IPS-11a (cell line): ENCODE results near the gene COL15A1.

Source experiments
- H3K4me3 ChIP-seq: one replicate; pipeline ENCODE4 v1.5.1; 2013; ENCODE audit warnings: low read depth, low read length, control low read depth

COL15A1 gene

GRCh38 chr9:98915599-98915998, 28.1 kb upstream of the COL15A1 start:
- H3K4me3 ChIP-seq = no peak overlapping the region

- no peak overlapping the region for H3K4me3 ChIP-seq
These were observed 27.0 kb upstream of the COL15A1 start for GRCh38 chr9:98916660-98917059.

DNA sequence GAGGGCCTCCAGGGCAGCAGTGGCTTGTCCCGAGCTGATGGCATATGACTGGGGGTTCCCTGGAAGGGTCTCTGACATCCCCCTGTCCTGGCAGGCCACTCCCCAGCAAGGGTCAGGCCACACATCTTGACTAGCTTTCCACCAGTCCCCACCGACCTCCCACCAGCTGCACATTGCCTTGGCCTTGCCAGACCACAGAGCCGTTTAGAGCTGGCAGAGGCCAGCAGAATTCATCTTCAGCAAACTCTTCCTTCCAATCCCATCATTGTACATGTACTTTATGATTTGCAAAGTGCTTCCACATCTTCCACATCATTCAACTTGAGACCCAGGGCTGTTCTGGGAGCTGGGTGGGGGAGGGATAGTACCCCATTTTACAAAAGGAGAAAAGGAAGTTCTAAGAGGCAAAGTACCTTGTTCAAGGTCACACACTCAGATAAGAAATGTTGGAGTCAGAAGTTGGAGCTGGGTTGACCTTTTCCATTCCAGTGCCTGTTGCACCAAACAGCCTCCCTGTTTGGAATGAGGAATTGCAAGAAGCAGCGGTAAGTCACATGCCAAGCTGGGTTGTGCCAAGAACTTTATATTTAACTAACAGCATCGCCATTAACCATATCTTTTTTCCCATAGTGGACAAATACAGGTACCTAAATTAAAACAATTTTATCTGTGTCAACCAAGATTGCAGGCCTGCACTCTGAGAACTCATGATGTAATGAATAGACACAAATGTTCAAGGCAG, 25.8 kb upstream of the COL15A1 start:
- H3K4me3 ChIP-seq = no peak overlapping the region

GRCh38 chr9:98921732-98922131, 22.0 kb upstream of the COL15A1 start:
- H3K4me3 ChIP-seq = no peak overlapping the region

GRCh38 chr9:98922721-98923435, 20.8 kb upstream of the COL15A1 start:
- H3K4me3 ChIP-seq = no peak overlapping the region

GRCh38 chr9:98923451-98924123, 20.1 kb upstream of the COL15A1 start:
- H3K4me3 ChIP-seq = no peak overlapping the region

- H3K4me3 ChIP-seq = no peak overlapping the region
These were observed 18.5 kb upstream of the COL15A1 start for GRCh38 chr9:98924946-98925820.

DNA sequence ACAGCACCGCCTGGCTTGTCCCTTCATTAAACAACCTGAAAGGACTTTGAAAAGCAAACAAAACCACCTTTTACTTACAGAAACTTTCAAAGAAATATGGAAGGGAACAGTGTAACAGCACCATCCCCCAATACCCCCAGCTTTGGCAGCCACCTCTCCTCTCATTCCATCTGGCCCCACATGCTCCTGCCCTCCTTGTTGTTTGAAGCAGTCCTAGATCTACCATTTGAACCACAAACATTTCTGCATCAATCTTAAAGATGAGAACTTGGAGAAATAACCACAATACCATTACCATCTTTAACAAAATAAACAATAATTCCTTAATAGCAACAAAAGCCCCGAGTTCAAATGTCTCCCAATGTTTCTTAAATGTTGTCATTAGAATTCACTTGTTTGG, 17.8 kb upstream of the COL15A1 start:
- no peak overlapping the region for H3K4me3 ChIP-seq

- H3K4me3 ChIP-seq = no peak overlapping the region
These were observed 16.0 kb upstream of the COL15A1 start for GRCh38 chr9:98927724-98928123.

- H3K4me3 ChIP-seq = no peak overlapping the region
These were observed 14.6 kb upstream of the COL15A1 start for GRCh38 chr9:98929071-98929470.

DNA sequence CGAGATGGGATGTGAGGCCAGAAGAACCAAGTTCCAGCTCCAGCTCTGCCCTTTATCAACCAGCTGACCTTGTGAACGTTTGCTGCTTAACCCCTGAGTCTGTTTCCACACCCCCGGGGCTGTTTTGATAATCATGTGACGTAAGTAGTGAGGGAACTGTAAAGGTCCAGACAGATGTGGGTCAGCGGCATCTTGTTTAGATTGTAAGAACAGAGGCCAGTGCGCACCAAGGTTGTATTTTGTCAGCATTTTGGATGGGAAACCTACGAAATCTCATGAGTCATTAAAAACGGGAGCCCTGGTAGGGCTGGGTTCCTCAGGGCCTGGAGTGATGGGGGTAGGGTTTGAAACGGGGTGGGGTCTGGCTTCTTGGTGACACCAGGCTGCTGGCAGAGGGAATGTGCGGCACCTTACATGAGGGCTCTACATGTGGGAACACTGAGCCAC, 13.8 kb upstream of the COL15A1 start:
- H3K4me3 ChIP-seq = no peak overlapping the region

- no peak overlapping the region for H3K4me3 ChIP-seq
These were observed 12.9 kb upstream of the COL15A1 start for GRCh38 chr9:98930792-98931191.

DNA sequence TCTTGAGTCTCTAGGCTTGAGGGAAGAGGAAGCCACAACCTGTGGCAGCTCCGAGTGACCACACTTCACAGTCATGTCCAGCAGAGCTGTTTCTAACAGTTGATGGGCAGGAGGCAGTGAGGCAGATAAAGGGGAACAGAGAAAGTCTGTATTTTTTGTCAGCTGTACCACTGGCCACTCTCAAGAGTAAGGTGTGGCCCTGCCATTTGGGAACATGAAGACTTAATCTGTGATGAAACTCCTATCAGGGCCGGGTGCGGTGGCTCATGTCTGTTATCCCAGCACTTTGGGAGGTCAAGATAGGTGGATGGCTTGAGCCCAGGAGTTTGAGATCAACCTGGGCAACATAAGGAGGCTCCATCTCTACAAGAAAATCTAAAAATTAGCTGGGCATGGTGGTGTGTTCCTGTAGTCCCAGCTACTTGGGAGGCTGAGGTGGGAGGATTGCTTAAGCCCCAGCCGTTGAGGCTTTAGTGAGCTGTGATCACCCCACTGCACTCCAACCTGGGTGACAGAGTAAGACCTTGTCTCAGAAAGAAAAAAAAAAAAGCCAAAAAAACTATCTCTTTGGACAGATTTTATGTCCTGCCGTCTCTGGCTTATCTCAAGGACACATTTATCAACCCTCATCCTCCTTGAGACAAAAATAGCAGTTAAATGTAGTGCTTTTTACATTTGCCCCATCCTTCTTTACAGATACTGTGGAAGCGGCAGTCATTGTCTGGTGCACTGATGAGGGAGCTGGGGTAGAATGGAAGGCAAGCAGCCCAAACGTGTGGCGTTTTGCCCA, 11.9 kb upstream of the COL15A1 start:
- H3K4me3 ChIP-seq = no peak overlapping the region

- no peak overlapping the region for H3K4me3 ChIP-seq
These were observed 10.5 kb upstream of the COL15A1 start for GRCh38 chr9:98933185-98933584.

DNA sequence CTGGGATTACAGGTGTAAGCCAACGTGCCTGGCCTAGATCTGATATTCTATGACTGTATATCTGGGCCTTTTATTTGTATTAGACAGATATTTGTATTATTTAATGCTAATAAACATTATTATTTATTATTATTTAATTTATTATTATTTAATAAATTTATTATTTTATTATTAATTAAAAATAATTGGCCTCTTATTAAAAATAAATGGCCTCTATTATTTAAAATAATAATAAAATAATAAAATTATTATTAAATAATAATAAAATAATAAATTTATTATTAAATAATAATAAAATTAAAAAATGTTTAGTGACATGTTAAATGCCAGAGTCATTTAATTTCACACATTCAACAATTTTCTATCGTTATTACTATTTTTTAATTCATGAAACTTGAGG, 9.8 kb upstream of the COL15A1 start:
- H3K4me3 ChIP-seq = no peak overlapping the region

DNA sequence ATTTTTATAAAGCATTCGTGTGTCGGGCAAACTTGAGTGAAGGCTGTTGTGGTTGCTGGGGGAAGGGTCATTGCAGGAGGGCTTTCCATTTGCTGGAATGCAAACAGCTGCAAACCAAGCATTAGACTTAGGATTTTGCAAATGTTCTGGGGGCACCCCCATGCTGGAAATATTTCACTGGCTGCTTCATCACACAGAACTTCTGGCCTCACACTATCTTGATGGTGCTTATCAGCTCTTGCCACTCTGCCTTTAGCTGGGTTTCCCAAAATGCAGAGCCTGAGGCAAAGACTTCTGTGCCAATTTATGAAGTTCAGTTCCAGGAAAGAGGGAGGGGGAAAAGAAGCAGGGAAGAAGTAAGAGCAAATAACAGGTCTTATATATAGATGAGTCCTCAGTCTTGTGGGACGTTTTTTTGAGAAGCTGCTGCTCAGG, 8.6 kb upstream of the COL15A1 start:
- H3K4me3 ChIP-seq = no peak overlapping the region

GRCh38 chr9:98940276-98940675, 3.4 kb upstream of the COL15A1 start:
- H3K4me3 ChIP-seq = no peak overlapping the region

GRCh38 chr9:98941946-98942523, 1.7 kb upstream of the COL15A1 start:
- no peak overlapping the region for H3K4me3 ChIP-seq

GRCh38 chr9:98942906-98943681, 613 bp upstream of the COL15A1 start:
- H3K4me3 ChIP-seq = no peak overlapping the region
